HepG2 (cell line): ENCODE data around the gene ANGPTL2. TPM values are rescaled to one million over a fixed set of nuclear protein-coding genes. Genes with fewer than 3 reads are reported as not detected.

Experiments
- ATAC-seq: fragments of 200-7000 bp; cut with Tn5 transposase; 3 replicates; pipeline ENCODE4 v1.9.1; 2020; ENCODE audit warnings: mild to moderate bottlenecking, moderate library complexity
- BruUV-seq: library from RNA; stranded (reverse); fragments of 400-500 nt; replicated peaks from 2 replicates; lab custom pipeline; 2021; lab: Mats Ljungman, UMichigan
- CTCF ChIA-PET: fragments of 300-600 bp; formaldehyde crosslinking; extraction: SDS; loops from one replicate; lab custom pipeline; 2021; ENCODE audit warnings: low total read pairs, inconsistent platforms, low intra/inter-chr PET ratio; lab: Yijun Ruan, JAX
- POLR2A ChIA-PET: fragments of 350-600 bp; sonication (Branson Sonifier 250); formaldehyde crosslinking; loops from one replicate; lab custom pipeline; 2020; ENCODE audit warnings: antibody characterized with exemption, inconsistent platforms; lab: Yijun Ruan, JAX
- DNase-seq: peaks from one replicate; pipeline ENCODE4 v3.0.0-alpha.2; 2015; ENCODE audit warnings: low spot score
- FAIRE-seq: peaks from 3 replicates; lab custom pipeline; 2011; peaks lifted over from hg19 to GRCh38; lab: Jason Lieb, UNC
- H2AFZ ChIP-seq: one replicate; pipeline ENCODE4 v1.6.1; 2011; ENCODE audit warnings: low read length, inconsistent platforms
- H3K27ac ChIP-seq: fragments of 300-600 bp; 3 replicates; pipeline ENCODE4 v1.8.0; 2011; ENCODE audit warnings: mixed run types, mild to moderate bottlenecking, mixed read lengths, low read length, inconsistent platforms; ENCODE audit not compliant: insufficient read depth; ENCODE audit errors: extremely low read length
- H3K27me3 ChIP-seq, 2 experiments: fragments of 200-600 bp in 1 of 2; 2 replicates in 1 of 2; 3 replicates in 1 of 2; pipeline versions ENCODE4 v1.6.0 to v1.8.0; 2011; ENCODE audit warnings: low read length in 2 of 2, mild to moderate bottlenecking in 2 of 2, moderate library complexity in 2 of 2, inconsistent platforms in 1 of 2; ENCODE audit not compliant: insufficient read depth in 2 of 2, control insufficient read depth in 1 of 2
- H3K36me3 ChIP-seq, 2 experiments: fragments of 200-600 bp in 1 of 2; replicated peaks in 1 of 2; 2 replicates in 1 of 2; 3 replicates in 1 of 2; pipeline versions ENCODE4 v1.5.1 to v1.8.0; 2011; ENCODE audit warnings: low read length in 2 of 2, inconsistent platforms in 1 of 2; ENCODE audit not compliant: insufficient read depth in 2 of 2, control insufficient read depth in 1 of 2
- H3K4me1 ChIP-seq: 2 replicates; pipeline ENCODE4 v1.5.1; 2012; ENCODE audit warnings: low read length, inconsistent platforms; ENCODE audit not compliant: insufficient read depth
- H3K4me2 ChIP-seq: 2 replicates; pipeline ENCODE4 v1.6.0; 2011; ENCODE audit warnings: low read depth, low read length, inconsistent platforms
- H3K4me3 ChIP-seq, 3 experiments: fragments of 200-600 bp in 1 of 3; sonication (generic), shearing (Covaris generic) in 1 of 3; replicated peaks in 1 of 3; 2 replicates each; pipeline ENCODE4 v1.5.1; 2011 to 2016; ENCODE audit warnings: low read length in 3 of 3, inconsistent platforms in 2 of 3, low read depth in 2 of 3, mild to moderate bottlenecking in 2 of 3, control low read depth in 1 of 3, mixed read lengths in 1 of 3; ENCODE audit not compliant: insufficient read depth in 1 of 3
- H3K79me2 ChIP-seq: one replicate; pipeline ENCODE4 v1.6.1; 2011; ENCODE audit warnings: low read length, inconsistent platforms; ENCODE audit not compliant: insufficient read depth
- H3K9ac ChIP-seq: 2 replicates; pipeline ENCODE4 v1.6.0; 2011; ENCODE audit warnings: mild to moderate bottlenecking, low read depth, low read length, inconsistent platforms; ENCODE audit not compliant: insufficient read depth
- H3K9me3 ChIP-seq: 2 replicates; pipeline ENCODE4 v1.5.1; 2012; ENCODE audit warnings: mild to moderate bottlenecking, low read length
- H4K20me1 ChIP-seq: 2 replicates; pipeline ENCODE4 v1.6.0; 2011; ENCODE audit warnings: inconsistent platforms, mild to moderate bottlenecking, low read length, moderate library complexity; ENCODE audit not compliant: insufficient read depth
- ADNP ChIP-seq: sonication (generic); formaldehyde crosslinking; IDR thresholded peaks from 2 replicates; pipeline ENCODE4 v1.4.0; 2020; ENCODE audit warnings: missing genetic modification reagents
- ATF3 ChIP-seq: sonication (generic); formaldehyde crosslinking; IDR thresholded peaks from 2 replicates; pipeline ENCODE4 v1.4.0; 2020; ENCODE audit warnings: missing genetic modification reagents
- BCL6 ChIP-seq: IDR thresholded peaks from 2 replicates; pipeline ENCODE4 v1.6.1; 2016; ENCODE audit warnings: missing genetic modification reagents, missing compliant biosample characterization
- ELF3 ChIP-seq: IDR thresholded peaks from 2 replicates; pipeline ENCODE4 v1.6.1; 2016; ENCODE audit warnings: missing genetic modification reagents, missing compliant biosample characterization
- FOXJ3 ChIP-seq: sonication (generic); formaldehyde crosslinking; IDR thresholded peaks from 2 replicates; pipeline ENCODE4 v1.4.0; 2020; ENCODE audit warnings: missing genetic modification reagents, mild to moderate bottlenecking, borderline replicate concordance
- NR2F6 ChIP-seq, 2 experiments: IDR thresholded peaks; 2 replicates each; pipeline ENCODE4 v1.6.1; 2016; ENCODE audit warnings: antibody characterized with exemption in 1 of 2, mild to moderate bottlenecking in 1 of 2
- PATZ1 ChIP-seq: sonication (generic); formaldehyde crosslinking; IDR thresholded peaks from 2 replicates; pipeline ENCODE4 v1.4.0; 2020; ENCODE audit warnings: missing genetic modification reagents
- PCBP2 ChIP-seq: fragments of 200-400 bp; formaldehyde crosslinking; optimal IDR thresholded peaks from 2 replicates; pipeline ENCODE3; 2018; ENCODE audit warnings: low read length, low read depth; ENCODE audit not compliant: poor library complexity, severe bottlenecking
- SMC3 ChIP-seq: IDR thresholded peaks from 2 replicates; pipeline ENCODE4 v1.6.1; 2011; ENCODE audit warnings: low read length, improper control_type of control experiment
- SNRNP70 ChIP-seq: fragments of 200-400 bp; formaldehyde crosslinking; IDR thresholded peaks from 2 replicates; pipeline ENCODE4 v1.6.1; 2017; ENCODE audit warnings: mild to moderate bottlenecking, low read depth, low read length, moderate library complexity
- SP1 ChIP-seq, 2 experiments: fragments of 450-650 bp in 1 of 2; sonication (generic) in 1 of 2; formaldehyde crosslinking in 1 of 2; IDR thresholded peaks; 2 replicates each; pipeline versions ENCODE4 v1.4.0 to v1.6.1; 2016 to 2020; ENCODE audit warnings: missing genetic modification reagents in 1 of 2
- TCF7 ChIP-seq: sonication (generic); IDR thresholded peaks from 2 replicates; pipeline ENCODE4 v1.6.1; 2016; ENCODE audit warnings: antibody characterized with exemption, low read depth
- ZNF224 ChIP-seq: sonication (generic); formaldehyde crosslinking; IDR thresholded peaks from 2 replicates; pipeline ENCODE4 v1.5.0; 2020; ENCODE audit warnings: mild to moderate bottlenecking, missing genetic modification reagents
- ZNF343 ChIP-seq: sonication (generic); formaldehyde crosslinking; IDR thresholded peaks from 2 replicates; pipeline ENCODE4 v1.4.0; 2020; ENCODE audit warnings: mild to moderate bottlenecking, missing genetic modification reagents
- ZNF552 ChIP-seq: sonication (generic); formaldehyde crosslinking; IDR thresholded peaks from 2 replicates; pipeline ENCODE4 v1.9.0; 2022; ENCODE audit warnings: missing genetic modification reagents, mild to moderate bottlenecking, borderline replicate concordance
- ZNF747 ChIP-seq: sonication (generic); formaldehyde crosslinking; IDR thresholded peaks from 2 replicates; pipeline ENCODE4 v1.8.1; 2023; ENCODE audit warnings: missing genetic modification reagents, mild to moderate bottlenecking, borderline replicate concordance
- WGBS: methylation state at CpG from one replicate; pipeline ENCODE4 v1.1.6; 2017; ENCODE audit warnings: low lambda C conversion rate; 5-methylcytosine and 5-hydroxymethylcytosine counted together
- in situ Hi-C: cut with HindIII; loops from 2 replicates; pipeline ENCODE4 v1.10.0; 2017; ENCODE audit warnings: low pct_unique_long_range_greater_than_20kb; ENCODE audit not compliant: extremely low pct_ligation_motif_present
- intact Hi-C: fragments of 100-400 bp; cut with micrococcal nuclease; formaldehyde crosslinking; loops from one replicate; pipeline ENCODE4 v1.10.0; 2022; ENCODE audit not compliant: unreplicated experiment
- polyA plus RNA-seq, 8 experiments: library from polyadenylated mRNA; depleted of rRNA in 3 of 8; stranded (reverse) in 7 of 8; unstranded in 1 of 8; fragments of >200 nt; fragmentation: Illumina TruSeq in 4 of 8; extraction: Trizol in 4 of 8; gene quantifications; 2 replicates each; pipeline versions ENCODE4 v1.2.1 to v1.2.3, GENCODE V29; 2011 to 2016; ENCODE audit warnings: low read depth in 4 of 8, missing spikeins in 1 of 8, mixed read lengths in 1 of 8; ENCODE audit not compliant: insufficient read depth in 1 of 8
- total RNA-seq, 5 experiments: library from RNA; depleted of rRNA; stranded (reverse); fragments of >200 nt; fragmentation: Illumina TruSeq; extraction: Trizol; gene quantifications; 2 replicates each; pipeline ENCODE4 v1.2.3, GENCODE V29; 2016; ENCODE audit warnings: low read depth in 1 of 5
- TF ChIP-seq, protein P1 (sequence below): sonication (generic); formaldehyde crosslinking; IDR thresholded peaks from 2 replicates; pipeline ENCODE4 v1.4.0; 2020; ENCODE audit warnings: mild to moderate bottlenecking, missing genetic modification reagents

ANGPTL2 gene
- total and polyA plus RNA-seq, 2 of the 13 experiments (the other 11 are each of a cell fraction or from before 2014, with no cell fraction given): 0.91 to 21.0 TPM

DNA sequence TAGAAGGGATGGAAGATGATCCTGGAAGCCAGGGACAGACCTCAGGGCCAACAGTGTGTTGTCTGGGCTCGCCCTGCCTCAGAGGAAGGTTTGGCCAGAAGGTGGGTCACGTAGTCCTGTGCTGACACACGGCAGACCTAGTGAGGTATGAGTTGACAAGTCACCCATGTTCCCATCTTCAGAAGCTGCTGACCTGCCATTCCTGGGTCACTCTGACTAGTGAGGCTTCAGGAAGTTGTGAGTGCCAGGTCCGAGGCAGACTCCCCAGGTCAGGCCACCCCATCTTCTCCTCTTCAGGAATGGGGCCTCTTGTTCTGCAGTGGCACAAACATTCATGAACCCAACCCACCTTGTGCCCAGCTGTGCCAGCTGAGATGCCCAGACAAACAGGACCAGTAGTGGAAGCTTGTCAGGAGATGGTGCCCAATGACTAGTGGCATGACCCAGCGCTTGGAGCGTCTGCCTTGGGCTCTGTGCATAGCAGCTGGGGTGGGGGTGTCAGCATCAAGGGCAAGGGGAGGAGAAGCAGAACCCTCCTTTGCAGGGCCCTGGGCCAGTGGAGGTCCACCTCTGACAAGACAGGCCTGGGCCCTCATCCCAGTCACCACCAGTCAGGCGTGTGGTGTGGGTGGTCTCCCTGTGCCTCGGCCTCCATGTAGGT, 16.8 kb upstream of the ANGPTL2 start:
- no peaks in the 10 kb centered on the region for H3K27me3 ChIP-seq
- no peak overlapping the region for H3K4me3 ChIP-seq
- no peaks in the 10 kb centered on the region for H4K20me1 ChIP-seq
- no peaks in the 10 kb centered on the region for H3K79me2 ChIP-seq
- H3K9ac ChIP-seq: no peak overlapping the region
- 80% methylated on average over 2 of the region's 8 CpGs for WGBS
- ChIA-PET POLR2A (no interaction called here), CTCF (no interaction called here)
- H3K4me1 ChIP-seq: peaks cover 8% of the 10 kb centered on the region
- no peak overlapping the region for H3K4me2 ChIP-seq
- no peak overlapping the region for H3K27ac ChIP-seq
- H3K36me3 ChIP-seq: no peaks in the 10 kb centered on the region
- intact Hi-C loops (no loop called here), in situ Hi-C loops (no loop called here)
- FAIRE-seq (no peak), DNase-seq (no peak), ATAC-seq (no peak)
- no TSS peak for BruUV-seq
- no peak overlapping the region for H2AFZ ChIP-seq
- H3K9me3 ChIP-seq: no peaks in the 10 kb centered on the region
- TF ChIP-seq SMC3 (no peak), ADNP (CRISPR knock-in tag) (no peak), ELF3 (CRISPR knock-in tag) (no peak), NR2F6 (IDR thresholded peaks at IDR 0.05) (no peak), NR2F6 (CRISPR knock-in tag; IDR thresholded peaks at IDR 0.05) (no peak)

GRCh38 chr9:127138444-127138843, 16.0 kb upstream of the ANGPTL2 start:
- Histone ChIP-seq H3K4me2 (no peak overlapping the region), H3K36me3 (no peaks in the 10 kb centered on the region), H3K9ac (no peak overlapping the region), H3K27ac (no peak overlapping the region), H2AFZ (no peak overlapping the region), H3K27me3 (no peaks in the 10 kb centered on the region), H3K4me3 (no peak overlapping the region)
- TF ChIP-seq PATZ1 (no peak), ZNF224 (no peak), SNRNP70 (no peak), SP1 (IDR thresholded peaks at IDR 0.05) (no peak), SP1 (CRISPR knock-in tag; IDR thresholded peaks at IDR 0.05) (no peak), TCF7 (no peak), BCL6 (CRISPR knock-in tag) (no peak), FOXJ3 (no peak), ZNF552 (no peak), PCBP2 (no peak), ZNF343 (CRISPR knock-in tag) (no peak), ATF3 (CRISPR knock-in tag) (no peak), ZNF747 (CRISPR knock-in tag) (no peak)
- TF ChIP-seq, protein P1, sequence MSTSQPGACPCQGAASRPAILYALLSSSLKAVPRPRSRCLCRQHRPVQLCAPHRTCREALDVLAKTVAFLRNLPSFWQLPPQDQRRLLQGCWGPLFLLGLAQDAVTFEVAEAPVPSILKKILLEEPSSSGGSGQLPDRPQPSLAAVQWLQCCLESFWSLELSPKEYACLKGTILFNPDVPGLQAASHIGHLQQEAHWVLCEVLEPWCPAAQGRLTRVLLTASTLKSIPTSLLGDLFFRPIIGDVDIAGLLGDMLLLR (CRISPR knock-in tag): no peak
- TF ChIP-seq, all 625 proteins: peak for 0
- Histone ChIP-seq H3K79me2 (no peaks in the 10 kb centered on the region), H4K20me1 (no peaks in the 10 kb centered on the region), H3K9me3 (no peaks in the 10 kb centered on the region), H3K4me1 (peaks cover 15% of the 10 kb centered on the region)
- no peak for ATAC-seq
- ChIA-PET CTCF (no interaction called here), POLR2A (no interaction called here)
- FAIRE-seq: no peak
- intact Hi-C loops (no loop called here), in situ Hi-C loops (no loop called here)
- no CpG with 5 or more reads among the region's 4 CpGs for WGBS
- no peak for DNase-seq
- no TSS peak for BruUV-seq
